ENCODE data around the gene PXMP4.

GRCh38 chr20:33654680-33655161, 65.4 kb downstream of the PXMP4 start:
- TF ChIP-seq, protein P1, sequence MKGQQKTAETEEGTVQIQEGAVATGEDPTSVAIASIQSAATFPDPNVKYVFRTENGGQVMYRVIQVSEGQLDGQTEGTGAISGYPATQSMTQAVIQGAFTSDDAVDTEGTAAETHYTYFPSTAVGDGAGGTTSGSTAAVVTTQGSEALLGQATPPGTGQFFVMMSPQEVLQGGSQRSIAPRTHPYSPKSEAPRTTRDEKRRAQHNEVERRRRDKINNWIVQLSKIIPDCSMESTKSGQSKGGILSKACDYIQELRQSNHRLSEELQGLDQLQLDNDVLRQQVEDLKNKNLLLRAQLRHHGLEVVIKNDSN (IDR thresholded peaks at IDR 0.05), result no peak
- TF ChIP-seq CEBPB (IDR thresholded peaks at IDR 0.05), result no peak
- no peak for TF ChIP-seq RAD21 (IDR thresholded peaks at IDR 0.05; ENCODE audit: low read depth)
- no peak for TF ChIP-seq CREB1 (IDR thresholded peaks at IDR 0.05; ENCODE audit: low read depth)
- no peak for TF ChIP-seq NFIC (IDR thresholded peaks at IDR 0.05)
- TF ChIP-seq TCF12 (IDR thresholded peaks at IDR 0.05; ENCODE audit: low read depth), result no peak
- TF ChIP-seq YY1 (IDR thresholded peaks at IDR 0.05; ENCODE audit: low read depth), result no peak
